Retina (tissue), 1 donor: ENCODE data around the gene SKIL.
A peak's percentile ranks its signal among the peaks of the same experiment; 100 is the strongest.

ENCODE experiments used
- DNase-seq: peaks from one replicate; pipeline ENCODE4 v3.0.0-alpha.2; 2016

SKIL gene

DNA sequence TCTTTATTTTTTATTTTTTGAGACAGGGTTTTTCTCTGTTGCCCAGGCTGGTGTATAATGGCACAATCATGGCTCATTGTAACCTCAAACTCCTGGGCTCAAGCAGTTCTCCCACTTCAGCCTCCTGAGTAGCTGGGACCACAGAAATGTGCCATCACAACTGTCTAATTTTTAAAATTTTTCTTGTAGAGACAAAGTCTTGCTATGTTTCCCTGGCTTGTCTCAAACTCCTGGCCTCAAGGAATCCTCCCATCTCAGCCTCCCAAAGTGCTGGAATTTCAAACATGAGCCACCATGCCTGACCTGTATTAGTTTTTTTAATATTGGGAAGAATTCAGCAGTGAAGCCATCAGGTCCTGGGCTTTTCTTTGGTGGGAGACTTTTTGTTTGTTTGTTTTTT is 47.6 kb downstream of the SKIL start:
- no peak for DNase-seq

DNA sequence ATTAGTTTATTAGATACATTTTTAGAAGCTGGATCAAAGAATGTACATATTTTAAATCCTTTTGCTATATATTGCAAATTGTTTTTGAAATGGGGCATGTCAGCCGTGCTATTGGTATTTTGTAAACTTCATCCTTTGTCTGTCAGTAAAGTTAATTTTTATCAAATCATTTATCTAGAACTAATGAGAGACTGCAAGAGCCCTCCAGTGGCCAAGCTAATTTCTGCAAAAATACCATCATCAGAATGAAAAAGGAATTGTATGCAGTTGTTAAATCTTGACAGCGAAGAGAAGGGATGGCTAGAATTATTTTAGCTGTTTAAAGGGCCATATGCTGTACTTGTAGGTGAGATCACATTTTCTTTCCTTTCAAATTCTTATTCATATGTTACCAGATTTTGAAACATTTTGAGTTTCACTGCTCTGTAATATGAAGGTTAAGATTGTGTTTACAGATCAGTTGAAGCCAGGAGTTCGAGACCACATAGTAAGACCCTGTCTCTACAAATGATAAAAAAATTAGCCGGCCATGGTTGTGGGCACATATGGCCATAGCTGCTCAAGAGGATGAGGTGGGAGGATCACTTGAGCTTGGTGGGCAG is 53.0 kb downstream of the SKIL start:
- no peak for DNase-seq

- no peak for DNase-seq
These were observed 55.8 kb downstream of the SKIL start for GRCh38 chr3:170413291-170413690.

DNA sequence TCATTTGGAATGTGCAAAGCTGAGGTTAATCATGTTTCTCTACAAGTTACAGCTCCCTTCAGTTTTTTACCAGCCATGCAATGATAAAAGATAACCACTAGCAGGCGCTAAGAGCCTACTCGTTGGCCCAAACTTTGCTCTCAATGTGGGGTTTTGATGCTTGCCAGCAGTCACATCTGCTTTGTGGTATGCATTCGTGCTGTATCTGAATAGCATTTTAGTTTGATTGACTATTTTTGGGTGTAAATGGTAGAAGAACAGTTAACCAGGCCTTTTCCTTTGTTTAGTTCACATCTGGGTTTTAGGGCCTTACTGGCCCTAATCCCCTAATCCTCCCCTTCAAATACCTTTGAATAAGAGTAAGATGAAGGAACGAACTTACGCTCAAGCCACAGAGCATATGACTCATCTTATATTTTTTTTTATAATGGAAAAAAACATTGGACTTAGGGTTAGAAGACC is 56.7 kb downstream of the SKIL start:
- peak; percentile 63 for DNase-seq

DNA sequence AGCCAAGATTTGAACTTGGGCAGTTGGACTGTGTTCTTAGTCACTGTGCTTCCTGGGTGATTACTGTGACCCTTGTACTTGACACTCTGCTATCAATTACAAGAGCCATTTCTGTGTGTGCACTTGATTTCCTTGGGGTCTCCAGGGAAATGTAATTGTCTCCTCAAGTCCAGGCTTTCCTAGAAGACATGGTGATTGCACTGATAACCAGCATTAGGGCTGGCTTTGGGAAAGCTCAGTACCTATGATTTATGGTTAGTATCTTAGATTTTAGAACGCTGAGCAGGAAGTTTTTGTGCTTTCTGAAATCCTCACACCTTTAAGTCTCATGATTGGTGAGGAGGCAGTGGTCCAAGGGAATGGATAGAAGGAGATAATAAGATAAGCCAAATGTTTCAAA is 59.6 kb downstream of the SKIL start:
- DNase-seq, result no peak

DNA sequence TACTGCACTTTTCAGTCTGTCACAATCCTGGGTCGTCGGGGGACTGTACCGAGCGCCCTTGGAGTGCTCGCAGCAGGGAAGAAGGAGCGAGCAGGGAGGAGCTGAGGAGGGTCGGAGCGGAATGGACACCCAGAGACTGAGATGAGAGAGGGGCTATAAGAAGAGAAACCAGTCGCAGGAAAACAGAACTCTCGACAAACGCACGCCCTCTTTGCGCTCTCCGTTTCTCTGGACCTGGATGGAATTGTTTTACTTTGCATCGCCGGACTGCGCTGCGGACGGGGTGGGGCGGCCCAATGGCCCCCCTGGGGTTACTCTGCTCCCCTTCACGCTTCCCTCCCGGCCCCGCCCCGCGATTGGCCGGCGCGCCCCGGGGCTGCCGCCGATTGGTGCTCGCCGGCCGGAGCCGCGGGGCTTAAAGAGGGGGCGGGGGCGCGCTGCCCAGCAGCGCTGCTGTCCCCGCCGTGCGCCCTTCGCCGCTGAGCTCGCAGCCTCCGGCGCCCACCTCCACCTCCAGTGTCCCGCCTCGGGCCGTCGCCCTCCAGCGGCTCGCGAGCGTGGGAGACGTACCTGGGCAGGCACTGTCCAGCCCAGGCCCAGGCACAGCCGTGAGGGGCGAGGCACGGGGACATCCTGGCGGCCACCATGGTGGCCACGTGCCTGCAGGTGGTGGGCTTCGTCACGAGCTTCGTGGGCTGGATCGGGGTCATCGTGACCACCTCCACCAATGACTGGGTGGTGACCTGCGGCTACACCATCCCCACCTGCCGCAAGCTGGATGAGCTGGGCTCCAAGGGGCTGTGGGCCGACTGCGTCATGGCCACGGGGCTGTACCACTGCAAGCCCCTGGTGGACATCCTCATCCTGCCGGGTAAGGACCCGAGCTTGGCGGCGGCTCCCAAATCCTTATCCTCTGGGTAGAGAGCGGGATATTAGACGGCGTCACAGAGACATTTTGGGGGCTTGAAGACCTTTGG is 61.2 kb downstream of the SKIL start, which contains the start of gene CLDN11:
TSS of gene CLDN11 (plus strand) at position 447 of the 977 bp plus-strand sequence. CDS start at position 646, 199 bp downstream.
- DNase-seq, result peak; percentile 81

GRCh38 chr3:170419557-170420087 is 62.1 kb downstream of the SKIL start:
- peak; percentile 84 for DNase-seq

DNA sequence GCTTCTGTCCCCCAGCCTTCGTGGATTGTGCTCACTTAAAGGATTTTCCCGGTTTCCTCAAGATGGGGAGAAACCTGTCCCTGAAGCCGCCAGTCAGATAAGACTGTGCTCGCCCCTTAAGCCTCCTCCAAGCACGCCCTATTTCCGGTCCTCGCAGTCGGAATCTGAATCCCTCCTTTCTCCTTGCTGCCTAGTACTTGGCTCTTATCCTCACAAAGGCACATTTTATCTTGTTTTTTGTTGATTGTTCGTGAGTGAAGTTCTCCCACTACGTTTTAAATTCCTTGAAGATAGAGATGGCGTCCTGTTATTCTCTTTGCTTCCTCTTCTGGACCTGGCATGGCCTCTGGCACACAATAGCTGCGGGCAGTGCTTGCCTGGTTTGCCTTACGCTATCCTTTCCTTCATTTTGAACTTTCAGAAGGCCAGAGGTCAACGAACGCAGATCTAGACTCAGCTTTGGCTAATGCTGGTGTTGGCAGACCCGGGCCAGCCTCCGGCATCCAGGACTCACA is 62.8 kb downstream of the SKIL start:
- no peak for DNase-seq

GRCh38 chr3:170421111-170421641 is 63.7 kb downstream of the SKIL start:
- peak; percentile 40 for DNase-seq

DNA sequence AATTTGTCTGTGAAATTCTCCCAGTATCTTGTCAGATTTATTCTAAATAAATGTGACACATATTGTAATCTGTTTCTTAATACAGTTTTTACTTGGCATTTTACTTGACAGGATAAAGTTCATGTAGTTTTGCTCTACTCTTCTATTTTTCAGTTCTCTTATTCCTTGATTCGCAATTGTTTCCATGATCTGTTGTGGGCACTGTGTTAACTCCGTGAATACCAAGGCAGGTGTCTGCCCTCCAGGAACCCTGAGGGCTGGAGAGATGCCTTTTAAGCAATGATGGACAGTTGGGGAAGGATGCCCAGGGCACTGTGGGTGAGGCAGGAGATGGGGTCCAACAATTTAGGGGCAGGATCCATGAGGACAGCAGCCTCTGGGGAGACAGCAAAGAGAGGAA is 64.2 kb downstream of the SKIL start:
- no peak for DNase-seq

GRCh38 chr3:170423001-170423615 is 65.6 kb downstream of the SKIL start:
- DNase-seq, result no peak

DNA sequence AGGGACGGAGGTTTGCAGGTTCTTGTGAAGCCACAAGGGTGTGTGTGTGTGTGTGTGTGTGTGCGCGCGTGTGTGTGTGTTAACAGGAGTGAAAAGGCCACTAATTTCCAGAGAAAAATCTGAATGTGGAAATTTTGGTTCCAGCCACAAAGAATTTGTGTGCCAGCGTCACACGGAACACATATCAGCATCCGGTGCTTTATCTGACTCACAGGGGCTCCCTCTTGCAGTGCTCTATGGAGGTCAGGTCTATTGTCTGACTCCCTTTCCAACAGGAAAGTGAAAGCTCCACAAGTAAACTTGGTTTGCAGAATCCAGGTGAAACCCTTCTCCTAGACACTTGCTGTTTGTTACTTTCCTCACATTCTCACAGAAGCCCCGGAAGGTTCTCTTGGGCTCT is 67.4 kb downstream of the SKIL start:
- DNase-seq, result no peak

GRCh38 chr3:170425491-170426239 is 68.2 kb downstream of the SKIL start:
- DNase-seq, result peak; percentile 54

DNA sequence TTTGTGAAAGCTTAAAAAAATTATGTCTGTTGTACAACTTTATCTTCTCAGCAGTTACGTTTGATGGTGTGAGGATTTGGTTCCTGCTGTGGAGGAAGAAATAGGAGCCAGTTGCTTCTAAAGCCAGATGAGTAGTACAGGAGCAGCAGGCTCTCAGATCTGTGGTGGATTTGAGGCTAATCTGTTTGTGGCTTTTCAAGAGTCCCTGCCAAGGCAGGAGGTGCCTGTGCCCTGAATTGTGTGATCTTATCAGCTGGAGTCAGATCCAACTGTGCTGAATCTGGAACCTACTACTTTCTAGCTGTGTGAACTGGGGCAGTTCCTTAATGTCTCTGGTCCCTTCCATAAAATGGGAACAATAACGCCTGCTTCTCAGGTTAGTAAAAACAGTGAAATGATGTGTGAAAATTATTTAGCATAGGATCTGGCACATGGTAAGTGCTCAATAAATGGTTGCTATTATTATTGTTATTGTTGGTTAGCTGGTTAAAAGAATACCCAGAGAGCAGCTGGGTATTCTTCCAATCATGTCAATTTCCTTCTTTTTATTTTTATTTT is 68.8 kb downstream of the SKIL start:
- DNase-seq, result no peak

DNA sequence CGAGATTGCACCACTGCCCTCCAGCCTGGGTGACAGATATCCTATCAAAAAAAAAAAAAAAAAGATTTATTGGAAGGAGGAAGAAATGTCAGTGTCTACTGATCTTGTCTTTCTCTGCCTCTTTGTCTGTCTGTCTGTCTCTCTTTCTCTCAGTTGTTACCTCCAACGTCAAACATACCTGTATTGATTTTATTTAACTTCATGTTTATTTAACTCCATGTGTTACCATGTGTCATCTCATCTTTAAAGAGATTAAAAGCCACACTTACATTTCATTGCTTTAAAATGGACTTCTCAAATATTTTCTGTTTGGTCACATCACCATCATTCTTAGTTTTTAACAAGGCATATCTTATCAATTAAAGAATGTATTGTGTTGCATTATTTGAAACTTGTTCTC is 70.6 kb downstream of the SKIL start:
- DNase-seq, result no peak

DNA sequence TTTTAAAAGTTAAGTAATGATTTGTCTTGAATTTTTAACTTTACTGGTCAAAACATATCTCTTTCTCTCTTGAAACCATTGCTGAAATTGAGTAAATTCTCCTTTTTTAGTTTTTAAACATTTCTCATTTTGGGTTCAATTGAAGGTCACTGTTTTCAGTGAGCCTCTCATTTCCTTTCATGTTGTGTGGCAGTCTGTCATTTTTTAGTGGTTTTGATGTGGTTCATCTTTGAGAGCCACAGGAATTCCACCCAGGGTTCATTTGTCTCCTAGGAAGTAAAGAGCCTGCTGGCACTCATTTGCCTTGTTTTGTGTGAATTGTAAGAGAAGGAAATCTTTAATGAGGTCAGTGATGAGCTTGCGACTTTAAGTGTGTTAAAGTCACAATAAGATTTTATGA is 71.5 kb downstream of the SKIL start:
- no peak for DNase-seq

GRCh38 chr3:170431054-170431453 is 73.5 kb downstream of the SKIL start:
- no peak for DNase-seq

GRCh38 chr3:170432416-170432815 is 74.9 kb downstream of the SKIL start:
- DNase-seq, result no peak

- no peak for DNase-seq
These were observed 79.2 kb downstream of the SKIL start for GRCh38 chr3:170436697-170437096.

GRCh38 chr3:170437176-170437575 is 79.7 kb downstream of the SKIL start:
- no peak for DNase-seq

- no peak for DNase-seq
These were observed 80.3 kb downstream of the SKIL start for GRCh38 chr3:170437696-170438407.
